Measurements from ENCODE around the gene VEGFD.
A peak's percentile ranks its signal among the peaks of the same experiment; 100 is the strongest.

Gene VEGFD

GRCh38 chrX:15398874-15399273, 14.7 kb upstream of the VEGFD start:
- Mint-ChIP-seq H3K27ac (no peak overlapping the region), H3K4me3 (no peak overlapping the region), H3K36me3 (no peaks in the 10 kb centered on the region), H3K27me3 (no peaks in the 10 kb centered on the region), H3K4me1 (ENCODE audit: low read depth) (no peaks in the 10 kb centered on the region), H3K9me3 (ENCODE audit: low read depth) (no peaks in the 10 kb centered on the region)

GRCh38 chrX:15395789-15396188, 11.6 kb upstream of the VEGFD start:
- Mint-ChIP-seq H3K4me1 (ENCODE audit: low read depth) (no peaks in the 10 kb centered on the region), H3K4me3 (no peak overlapping the region), H3K36me3 (no peaks in the 10 kb centered on the region), H3K9me3 (ENCODE audit: low read depth) (no peaks in the 10 kb centered on the region), H3K27me3 (no peaks in the 10 kb centered on the region), H3K27ac (no peak overlapping the region)

- no peak overlapping the region for H3K27ac Mint-ChIP-seq
- no peaks in the 10 kb centered on the region for H3K36me3 Mint-ChIP-seq
- no peaks in the 10 kb centered on the region for H3K9me3 Mint-ChIP-seq (ENCODE audit: low read depth)
- H3K4me1 Mint-ChIP-seq (ENCODE audit: low read depth) = no peaks in the 10 kb centered on the region
- no peak overlapping the region for H3K4me3 Mint-ChIP-seq
- H3K27me3 Mint-ChIP-seq = no peaks in the 10 kb centered on the region
Observed at GRCh38 chrX:15391850-15392249, 7.6 kb upstream of the VEGFD start.

- no peak overlapping the region for H3K27ac Mint-ChIP-seq
- no peaks in the 10 kb centered on the region for H3K9me3 Mint-ChIP-seq (ENCODE audit: low read depth)
- no peak overlapping the region for H3K4me3 Mint-ChIP-seq
- no peaks in the 10 kb centered on the region for H3K4me1 Mint-ChIP-seq (ENCODE audit: low read depth)
- H3K36me3 Mint-ChIP-seq = no peaks in the 10 kb centered on the region
- H3K27me3 Mint-ChIP-seq = no peaks in the 10 kb centered on the region
Observed at GRCh38 chrX:15382813-15383212, 1.4 kb downstream of the VEGFD start.

- no peaks in the 10 kb centered on the region for H3K4me1 Mint-ChIP-seq (ENCODE audit: low read depth)
- no peaks in the 10 kb centered on the region for H3K36me3 Mint-ChIP-seq
- H3K27ac Mint-ChIP-seq = no peak overlapping the region
- H3K27me3 Mint-ChIP-seq = no peaks in the 10 kb centered on the region
- H3K9me3 Mint-ChIP-seq (ENCODE audit: low read depth) = no peaks in the 10 kb centered on the region
- no peak overlapping the region for H3K4me3 Mint-ChIP-seq
Observed at GRCh38 chrX:15376956-15377355, 7.3 kb downstream of the VEGFD start.

- no peaks in the 10 kb centered on the region for H3K9me3 Mint-ChIP-seq (ENCODE audit: low read depth)
- H3K36me3 Mint-ChIP-seq = no peaks in the 10 kb centered on the region
- H3K4me3 Mint-ChIP-seq = no peak overlapping the region
- no peaks in the 10 kb centered on the region for H3K27me3 Mint-ChIP-seq
- no peak overlapping the region for H3K27ac Mint-ChIP-seq
- H3K4me1 Mint-ChIP-seq (ENCODE audit: low read depth) = no peaks in the 10 kb centered on the region
Observed at GRCh38 chrX:15373976-15374375, 10.2 kb downstream of the VEGFD start.

- H3K4me3 Mint-ChIP-seq = no peak overlapping the region
- H3K9me3 Mint-ChIP-seq (ENCODE audit: low read depth) = no peaks in the 10 kb centered on the region
- H3K27me3 Mint-ChIP-seq = peaks cover 8% of the 10 kb centered on the region
- no peaks in the 10 kb centered on the region for H3K36me3 Mint-ChIP-seq
- H3K27ac Mint-ChIP-seq = no peak overlapping the region
- H3K4me1 Mint-ChIP-seq (ENCODE audit: low read depth) = no peaks in the 10 kb centered on the region
Observed at GRCh38 chrX:15366506-15367352, 17.5 kb downstream of the VEGFD start.

GRCh38 chrX:15359701-15360100, 24.5 kb downstream of the VEGFD start:
- Mint-ChIP-seq H3K27me3 (no peaks in the 10 kb centered on the region), H3K4me1 (ENCODE audit: low read depth) (no peaks in the 10 kb centered on the region), H3K9me3 (ENCODE audit: low read depth) (no peaks in the 10 kb centered on the region), H3K4me3 (no peak overlapping the region), H3K36me3 (no peaks in the 10 kb centered on the region), H3K27ac (no peak overlapping the region)

- Mint-ChIP-seq H3K36me3 (no peaks in the 10 kb centered on the region), H3K27ac (no peak overlapping the region), H3K4me3 (no peak overlapping the region)
Observed at GRCh38 chrX:15358533-15358932, 25.7 kb downstream of the VEGFD start.

GRCh38 chrX:15356444-15356843, 27.8 kb downstream of the VEGFD start:
- no peaks in the 10 kb centered on the region for H3K36me3 Mint-ChIP-seq
- no peak overlapping the region for H3K4me3 Mint-ChIP-seq
- no peak overlapping the region for H3K27ac Mint-ChIP-seq
- no peaks in the 10 kb centered on the region for H3K9me3 Mint-ChIP-seq (ENCODE audit: low read depth)
- no peaks in the 10 kb centered on the region for H3K4me1 Mint-ChIP-seq (ENCODE audit: low read depth)
- no peaks in the 10 kb centered on the region for H3K27me3 Mint-ChIP-seq

More at GRCh38 chrX:15358533-15358932, 25.7 kb downstream of the VEGFD start:
- Mint-ChIP-seq H3K9me3 (ENCODE audit: low read depth) (no peaks in the 10 kb centered on the region), H3K27me3 (no peaks in the 10 kb centered on the region), H3K4me1 (ENCODE audit: low read depth) (no peaks in the 10 kb centered on the region)

GRCh38 chrX:15350329-15350996, 33.8 kb downstream of the VEGFD start:
- no peaks in the 10 kb centered on the region for H3K9me3 Mint-ChIP-seq (ENCODE audit: low read depth)
- no peaks in the 10 kb centered on the region for H3K4me1 Mint-ChIP-seq (ENCODE audit: low read depth)
- H3K27ac Mint-ChIP-seq = no peak overlapping the region
- H3K36me3 Mint-ChIP-seq = no peaks in the 10 kb centered on the region
- H3K27me3 Mint-ChIP-seq = peaks cover 1% of the 10 kb centered on the region
- no peak overlapping the region for H3K4me3 Mint-ChIP-seq

GRCh38 chrX:15349046-15349445, 35.2 kb downstream of the VEGFD start:
- Mint-ChIP-seq H3K36me3 (no peaks in the 10 kb centered on the region), H3K9me3 (ENCODE audit: low read depth) (no peaks in the 10 kb centered on the region), H3K27me3 (peaks cover 1% of the 10 kb centered on the region), H3K27ac (peak overlapping the region; percentile 5), H3K4me3 (no peak overlapping the region), H3K4me1 (ENCODE audit: low read depth) (no peaks in the 10 kb centered on the region)

GRCh38 chrX:15345976-15346375, 38.2 kb downstream of the VEGFD start:
- H3K36me3 Mint-ChIP-seq = no peaks in the 10 kb centered on the region
- H3K9me3 Mint-ChIP-seq (ENCODE audit: low read depth) = no peaks in the 10 kb centered on the region
- H3K4me1 Mint-ChIP-seq (ENCODE audit: low read depth) = no peaks in the 10 kb centered on the region
- H3K27ac Mint-ChIP-seq = no peak overlapping the region
- peaks cover 2% of the 10 kb centered on the region for H3K27me3 Mint-ChIP-seq
- no peak overlapping the region for H3K4me3 Mint-ChIP-seq

- Mint-ChIP-seq H3K27me3 (peaks cover 3% of the 10 kb centered on the region), H3K27ac (no peak overlapping the region)
Observed at GRCh38 chrX:15344106-15344505, 40.1 kb downstream of the VEGFD start.

GRCh38 chrX:15343075-15343476, 41.1 kb downstream of the VEGFD start:
- Mint-ChIP-seq H3K4me1 (ENCODE audit: low read depth) (no peaks in the 10 kb centered on the region), H3K36me3 (no peaks in the 10 kb centered on the region), H3K4me3 (no peak overlapping the region)

More at GRCh38 chrX:15344106-15344505, 40.1 kb downstream of the VEGFD start:
- H3K9me3 Mint-ChIP-seq (ENCODE audit: low read depth) = no peaks in the 10 kb centered on the region
- H3K36me3 Mint-ChIP-seq = no peaks in the 10 kb centered on the region
- no peaks in the 10 kb centered on the region for H3K4me1 Mint-ChIP-seq (ENCODE audit: low read depth)
- H3K4me3 Mint-ChIP-seq = no peak overlapping the region

More at GRCh38 chrX:15343075-15343476, 41.1 kb downstream of the VEGFD start:
- Mint-ChIP-seq H3K27ac (no peak overlapping the region), H3K27me3 (peaks cover 3% of the 10 kb centered on the region), H3K9me3 (ENCODE audit: low read depth) (no peaks in the 10 kb centered on the region)

Measured in activated naive CD8-positive, alpha-beta T cell (primary cell).